SK-MEL-5 (cell line): Measurements from ENCODE around the gene LSP1. TPM values are rescaled to one million over a fixed set of nuclear protein-coding genes. Genes with fewer than 3 reads are reported as not detected.

Experiments used
- DNase-seq: peaks from one replicate; pipeline ENCODE4 v3.0.0-alpha.2; 2016; ENCODE audit warnings: low read depth, low spot score
- in situ Hi-C: cut with HindIII; loops from 2 replicates; pipeline ENCODE4 v1.10.0; 2016; ENCODE audit warnings: low sequenced_read_pairs, high pct_unique_total_duplicates, low pct_unique_long_range_greater_than_20kb
- total RNA-seq: library from RNA; depleted of rRNA; stranded (reverse); fragments of >200 nt; shearing (Covaris generic); gene quantifications from 2 replicates; pipeline ENCODE4 v1.2.3, GENCODE V29; 2014

Gene LSP1
- total RNA-seq, 1 experiment from 2014 or later, result not detected

DNA sequence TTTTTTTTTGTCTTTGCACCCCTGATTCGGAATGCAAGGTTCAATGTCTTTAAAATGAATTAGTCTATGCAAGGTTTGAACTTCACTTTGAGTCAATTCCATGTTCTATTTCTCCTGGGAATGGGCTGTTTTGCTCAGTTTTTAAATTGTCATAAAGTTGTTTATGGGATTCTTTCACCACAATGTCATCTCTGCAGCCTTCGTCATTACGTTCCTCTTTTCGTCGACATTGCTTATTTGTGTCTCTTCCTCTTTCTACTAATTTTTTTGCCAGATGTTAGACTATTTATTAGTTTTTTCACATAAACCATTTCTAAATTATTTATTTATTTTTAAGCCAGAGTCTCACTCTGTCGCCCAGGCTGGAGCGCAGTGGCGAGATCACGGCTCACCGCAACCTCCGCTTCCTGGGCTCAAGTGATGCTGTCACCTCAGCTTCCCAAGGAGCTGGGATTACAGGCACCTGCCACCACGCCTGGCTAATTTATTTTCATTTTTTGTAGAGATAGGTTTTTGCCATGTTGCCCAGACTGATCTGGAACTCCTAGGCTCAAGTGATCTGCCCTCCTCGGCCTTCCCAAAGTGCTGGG lies 59.5 kb downstream of the LSP1 start:
- in situ Hi-C loops, result no loop called here
- DNase-seq, result no peak

DNA sequence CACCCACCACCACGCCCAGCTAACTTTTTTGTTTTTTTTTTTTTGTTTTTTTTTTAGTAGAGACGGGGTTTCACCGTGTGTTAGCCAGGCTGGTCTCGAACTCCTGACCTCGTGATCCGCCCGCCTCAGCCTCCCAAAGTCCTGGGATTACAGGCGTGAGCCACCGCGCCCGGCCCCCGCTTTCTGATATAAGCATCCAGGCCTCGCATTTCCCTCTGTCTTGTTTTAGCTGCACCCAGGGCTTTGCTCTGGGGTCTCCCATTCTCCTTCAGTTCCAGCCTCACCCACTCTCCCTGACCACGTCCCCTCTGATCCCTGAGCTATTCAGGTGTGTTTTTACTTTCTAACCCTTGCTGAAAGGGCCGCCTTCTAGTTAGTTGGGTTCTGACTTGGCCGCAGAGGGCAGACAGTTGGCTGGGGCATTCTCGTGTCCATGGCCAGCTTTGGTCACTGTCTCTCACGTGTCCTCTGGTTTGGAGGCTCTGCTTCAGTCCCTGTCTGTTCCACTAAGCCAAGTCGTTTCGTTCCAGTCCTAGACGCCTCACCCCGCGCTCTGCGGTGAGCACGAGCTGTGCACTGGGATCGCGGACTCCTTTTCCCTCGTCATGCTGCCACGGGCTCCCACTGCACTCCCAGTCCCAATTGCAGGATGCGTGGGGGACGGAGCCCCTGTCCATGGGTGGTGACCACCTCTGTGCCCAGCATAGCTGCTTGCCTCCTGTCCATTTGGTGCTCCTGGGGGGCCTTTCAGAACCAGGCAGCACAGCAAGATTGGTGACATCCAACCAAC lies 60.6 kb downstream of the LSP1 start:
- in situ Hi-C loops, result no loop called here
- DNase-seq, result no peak

DNA sequence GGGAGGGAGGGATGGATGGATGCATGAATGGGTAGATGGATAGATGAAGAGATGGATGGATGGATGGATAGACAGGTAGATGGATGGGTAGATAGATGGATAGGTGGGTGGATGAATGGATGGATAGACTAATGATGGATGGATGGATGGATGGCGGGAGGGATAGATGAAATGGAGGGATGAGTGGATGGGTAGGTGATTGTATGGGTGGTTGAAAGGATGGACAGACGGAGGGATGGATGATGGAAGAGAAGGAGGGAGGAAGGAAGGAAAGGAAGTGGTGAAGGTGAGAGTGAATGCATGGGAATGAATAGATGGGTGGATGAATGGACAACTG lies 62.9 kb downstream of the LSP1 start:
- in situ Hi-C loops, result no loop called here
- DNase-seq, result no peak

DNA sequence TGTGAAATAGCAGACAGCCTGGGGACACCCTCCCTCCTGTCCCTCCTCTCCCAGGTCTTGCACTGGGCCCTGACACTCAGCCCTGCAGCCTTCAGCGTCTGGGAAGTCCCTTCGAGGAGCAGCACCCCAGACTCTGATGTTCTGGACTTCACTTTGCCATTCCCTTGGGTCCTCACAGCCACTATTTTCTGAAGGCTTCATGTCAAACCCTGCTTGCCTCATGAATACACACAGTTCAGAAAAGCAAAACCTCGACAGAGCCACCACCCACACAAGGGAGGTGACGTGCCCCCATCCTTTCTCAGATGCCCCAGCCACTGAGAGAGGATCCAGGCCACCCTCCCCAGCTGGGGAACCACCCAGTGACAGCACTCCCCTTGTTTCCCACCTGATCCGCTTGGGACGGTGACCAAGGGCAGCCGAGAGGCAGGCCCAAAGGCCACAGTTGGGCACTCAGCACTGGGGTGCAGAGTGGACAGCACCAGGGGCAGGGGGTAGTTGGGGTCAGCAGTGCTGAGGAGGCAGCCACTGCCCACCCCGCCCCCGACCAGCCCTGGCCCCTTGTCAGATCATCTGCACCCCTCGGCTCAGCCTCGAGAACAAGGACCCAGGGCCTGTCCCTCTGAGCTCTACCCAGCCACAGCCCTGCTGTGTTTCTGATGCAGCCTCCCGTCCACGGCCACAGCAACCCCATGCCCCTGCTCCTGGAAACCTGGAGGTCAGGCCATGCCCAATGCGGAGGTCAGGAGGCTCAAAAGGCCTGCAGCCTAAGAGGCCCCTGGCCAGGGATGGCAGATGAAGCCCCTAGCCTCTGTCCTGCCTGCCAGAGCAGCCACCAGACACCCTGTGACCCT lies 63.5 kb downstream of the LSP1 start:
- in situ Hi-C loops, result no loop called here
- no peak for DNase-seq

DNA sequence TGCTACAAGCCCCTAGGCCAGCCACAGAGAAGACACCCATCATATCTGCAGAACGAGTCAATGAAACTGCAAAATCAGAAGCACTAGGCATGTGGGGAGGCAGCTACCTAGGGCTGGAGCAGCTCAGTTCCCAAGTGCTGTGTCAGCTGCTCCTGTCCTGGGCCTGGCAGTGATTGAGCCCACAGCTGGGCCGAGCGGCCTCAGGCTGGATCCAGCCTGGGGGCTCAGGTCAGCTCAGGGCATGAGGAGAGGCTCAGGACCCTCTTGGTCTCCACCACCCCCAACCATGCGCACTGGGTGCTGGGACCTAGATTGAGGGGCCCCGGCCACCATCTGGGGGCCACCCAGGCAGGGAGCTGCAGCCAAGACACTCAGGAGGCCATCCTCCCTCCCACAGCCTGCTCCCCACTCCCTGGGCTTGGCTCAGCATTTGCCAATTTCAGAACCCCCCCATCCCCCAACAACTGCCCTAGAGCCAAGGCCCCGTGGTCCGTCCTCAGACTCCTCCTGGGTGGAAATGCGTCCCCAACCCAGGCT lies 64.2 kb downstream of the LSP1 start:
- DNase-seq, result no peak
- in situ Hi-C loops, result no loop called here

DNA sequence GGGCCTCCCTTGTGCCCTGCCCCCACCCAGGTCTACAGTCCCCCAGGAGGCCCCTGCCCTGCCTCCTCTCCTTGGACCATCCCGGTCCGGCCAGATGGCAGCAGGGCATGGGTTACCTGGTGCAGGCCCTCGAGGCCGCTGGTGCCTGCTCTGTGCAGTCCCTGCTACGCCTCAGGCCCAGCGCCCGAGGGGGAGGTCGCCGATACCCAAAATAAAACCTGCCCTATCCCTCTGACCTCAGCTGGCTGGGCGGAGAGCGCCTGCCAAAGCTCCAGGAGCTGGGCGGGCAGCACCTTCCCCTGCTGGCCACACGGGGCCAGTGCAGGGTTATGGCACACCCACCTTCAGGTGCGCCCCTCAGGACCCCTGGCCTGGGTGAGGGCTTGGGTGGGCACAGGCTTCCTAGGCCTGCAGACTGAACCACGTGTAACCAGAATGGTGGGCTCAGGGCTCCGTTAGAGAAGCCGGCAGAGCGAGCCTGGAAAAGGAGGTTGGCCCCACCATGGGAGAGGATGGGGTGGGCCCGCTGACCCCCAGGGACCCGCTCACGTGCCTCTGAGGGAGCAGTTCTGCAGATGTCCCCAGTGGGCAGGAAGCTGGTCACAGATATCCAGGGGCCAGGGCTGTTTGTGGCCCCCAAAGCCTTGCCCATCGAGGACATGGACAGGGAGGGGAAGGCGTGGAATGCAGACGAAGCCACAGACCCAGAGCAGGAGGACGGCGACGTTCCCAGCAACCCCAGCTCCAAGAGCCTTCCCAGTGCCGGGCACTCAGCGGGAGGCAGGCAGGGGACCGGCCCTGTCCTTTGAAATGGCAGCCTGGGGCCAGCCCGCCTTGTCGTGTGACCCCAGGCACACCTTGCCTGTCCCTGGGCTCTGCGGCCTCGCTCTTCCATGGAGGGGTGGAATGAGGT lies 64.9 kb downstream of the LSP1 start:
- in situ Hi-C loops, result no loop called here
- DNase-seq, result no peak

DNA sequence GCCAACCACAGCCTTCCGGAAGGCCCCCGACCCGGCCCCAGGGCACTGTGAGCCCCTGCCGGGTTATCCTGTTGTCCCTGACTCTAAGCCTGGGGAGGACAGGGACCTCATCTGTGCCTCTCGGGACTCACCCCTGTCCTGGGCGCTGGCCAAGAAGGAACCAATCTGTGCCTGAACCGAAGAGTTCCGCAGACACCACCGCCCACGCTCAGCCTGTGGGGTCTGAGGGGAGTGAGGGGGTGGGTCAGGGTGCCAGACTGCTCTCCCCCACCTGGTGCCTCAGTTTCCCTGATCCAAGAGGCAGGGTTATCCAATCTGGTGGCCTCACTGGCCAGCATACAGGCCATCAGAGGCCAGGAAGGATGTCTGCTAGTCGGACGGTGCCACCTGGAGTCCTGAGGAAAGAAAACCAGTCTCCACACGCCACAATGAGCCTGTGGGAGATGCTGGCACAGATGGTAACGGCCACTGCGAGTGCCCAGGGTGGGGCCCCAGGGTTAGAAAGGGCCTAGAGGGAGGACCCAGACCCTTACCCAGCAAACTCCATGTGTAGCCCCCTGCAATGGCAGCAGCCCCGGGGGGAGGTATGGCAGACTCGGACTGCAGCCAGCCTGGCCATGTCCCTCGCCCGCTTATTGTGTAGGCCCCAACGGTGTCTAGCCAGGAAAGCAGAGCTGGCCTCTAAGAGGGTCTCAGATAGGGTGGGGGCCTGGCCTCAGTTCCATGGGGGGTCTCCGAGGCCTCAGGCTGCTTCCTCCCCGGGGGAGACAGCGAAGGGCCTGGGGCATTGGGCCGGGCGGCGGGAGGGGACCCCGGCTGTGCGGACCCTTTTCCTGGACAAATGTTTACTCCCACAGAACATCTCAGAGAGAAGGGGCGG lies 65.8 kb downstream of the LSP1 start:
- DNase-seq, result no peak

DNA sequence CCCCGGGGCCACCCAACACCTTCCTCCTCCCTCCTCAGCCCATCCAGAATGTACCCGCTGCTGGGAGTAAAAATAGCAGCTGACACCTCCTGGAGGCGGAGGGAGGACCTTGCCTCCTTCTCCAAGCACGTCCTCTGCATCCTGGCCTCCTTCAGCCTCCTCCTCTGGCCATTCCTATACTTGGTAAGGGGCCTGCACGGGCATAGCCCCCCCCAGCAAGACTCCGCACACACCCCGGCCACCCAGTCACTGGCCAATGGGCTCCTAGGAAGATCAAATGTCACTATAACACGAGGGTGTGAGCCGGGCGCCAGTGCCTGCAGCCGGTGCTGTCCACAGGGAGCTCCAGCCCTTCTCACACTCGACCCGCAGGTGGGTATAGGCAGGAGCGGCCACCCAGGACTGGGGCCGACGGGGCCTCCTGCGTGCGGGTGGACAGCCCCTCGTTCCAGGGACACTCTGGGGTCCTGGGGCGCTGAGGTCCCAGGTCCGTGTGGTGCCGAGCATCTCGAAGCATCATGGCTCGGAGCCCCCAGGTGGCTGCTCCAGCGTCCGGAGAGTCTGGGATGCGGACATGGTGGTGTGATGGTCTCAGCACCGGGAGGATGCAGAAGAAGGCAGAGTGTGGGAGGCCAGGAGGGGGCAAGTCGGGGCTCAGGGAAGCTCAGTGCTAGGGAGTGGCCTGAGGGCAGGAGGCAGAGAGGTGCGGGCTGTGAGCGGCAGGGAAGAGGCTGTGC lies 66.7 kb downstream of the LSP1 start, which contains the start of gene TNNT3:
TNNT3 (plus strand) TSS at position 313 of the 737 bp plus-strand sequence. CDS start 3,172 bp downstream, outside the sequence.
- in situ Hi-C loops, result no loop called here

More for the DNA sequence above, 65.8 kb downstream of the LSP1 start:
- in situ Hi-C loops, result no loop called here

DNA sequence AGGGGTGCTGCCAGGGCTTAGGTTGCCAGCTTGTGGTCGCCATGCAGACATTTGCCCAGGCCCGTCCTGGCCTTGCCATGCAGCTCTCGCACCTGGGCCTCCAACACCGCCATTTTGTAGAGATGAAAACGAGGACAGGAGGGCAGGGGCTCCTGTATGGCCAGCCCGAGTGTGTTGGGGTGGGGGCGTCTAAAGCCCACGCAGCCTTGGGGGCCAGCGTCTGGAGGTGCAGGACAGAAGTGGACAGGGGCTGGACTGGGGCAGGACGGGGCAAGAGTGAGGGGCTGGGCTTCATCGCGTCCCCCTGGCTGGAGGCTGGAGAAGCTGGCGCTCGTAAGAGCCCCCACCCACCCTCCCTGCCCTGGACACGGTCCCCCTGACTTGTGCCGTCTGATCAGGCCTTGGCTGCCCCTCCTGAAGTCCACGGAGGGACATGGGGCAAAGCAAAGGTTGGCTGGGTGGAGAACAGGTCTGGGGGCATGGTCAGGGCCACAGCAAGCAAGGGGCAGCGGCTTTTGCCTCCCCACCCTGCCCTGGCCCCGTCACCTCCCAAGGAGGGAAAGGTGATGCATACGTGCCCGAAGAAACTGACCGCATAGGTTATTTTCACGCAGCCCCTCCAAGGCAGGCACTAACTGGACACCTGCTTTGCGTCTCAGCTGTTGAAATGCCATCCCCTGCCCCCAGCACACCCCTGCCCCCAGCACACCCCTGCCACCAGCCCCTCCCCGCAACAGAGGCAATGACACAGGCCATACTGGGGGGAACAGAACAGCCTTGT lies 67.4 kb downstream of the LSP1 start:
- no peak for DNase-seq
- in situ Hi-C loops, result no loop called here

More for the DNA sequence above, 66.7 kb downstream of the LSP1 start, which contains the start of gene TNNT3:
- DNase-seq, result no peak

DNA sequence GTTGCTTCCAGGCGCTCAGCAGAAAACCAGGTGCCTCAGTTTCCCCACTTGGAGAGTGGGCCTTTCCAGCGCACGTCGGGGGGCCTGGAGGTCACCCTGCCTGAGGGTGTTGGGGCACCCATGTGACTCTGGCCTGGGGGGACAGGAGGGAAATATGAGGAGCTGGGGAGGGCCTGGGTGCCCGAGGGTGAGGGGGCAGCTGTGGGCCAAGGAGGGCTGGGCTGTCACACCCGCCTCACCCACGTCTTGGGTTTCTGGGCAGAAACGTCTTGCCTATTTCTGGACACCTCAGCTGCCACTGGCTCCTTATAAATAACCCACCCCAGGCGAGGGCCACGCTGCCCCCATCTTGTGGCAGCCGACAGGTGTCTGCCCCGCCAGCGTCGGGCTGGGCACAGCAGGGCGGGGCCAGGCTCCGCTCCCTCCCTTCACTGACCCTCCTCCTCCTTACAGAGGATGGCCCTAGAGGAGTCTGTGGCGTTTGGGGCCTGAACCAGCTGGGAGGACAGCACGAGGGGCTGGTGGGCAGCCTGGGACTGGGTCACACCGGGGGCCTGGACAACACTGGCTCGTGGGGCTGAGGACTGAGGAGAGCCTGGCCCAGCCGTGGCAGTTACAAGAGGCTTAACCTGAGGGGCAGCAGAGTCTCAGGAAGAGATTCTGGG lies 68.2 kb downstream of the LSP1 start:
- in situ Hi-C loops, result no loop called here
- no peak for DNase-seq

DNA sequence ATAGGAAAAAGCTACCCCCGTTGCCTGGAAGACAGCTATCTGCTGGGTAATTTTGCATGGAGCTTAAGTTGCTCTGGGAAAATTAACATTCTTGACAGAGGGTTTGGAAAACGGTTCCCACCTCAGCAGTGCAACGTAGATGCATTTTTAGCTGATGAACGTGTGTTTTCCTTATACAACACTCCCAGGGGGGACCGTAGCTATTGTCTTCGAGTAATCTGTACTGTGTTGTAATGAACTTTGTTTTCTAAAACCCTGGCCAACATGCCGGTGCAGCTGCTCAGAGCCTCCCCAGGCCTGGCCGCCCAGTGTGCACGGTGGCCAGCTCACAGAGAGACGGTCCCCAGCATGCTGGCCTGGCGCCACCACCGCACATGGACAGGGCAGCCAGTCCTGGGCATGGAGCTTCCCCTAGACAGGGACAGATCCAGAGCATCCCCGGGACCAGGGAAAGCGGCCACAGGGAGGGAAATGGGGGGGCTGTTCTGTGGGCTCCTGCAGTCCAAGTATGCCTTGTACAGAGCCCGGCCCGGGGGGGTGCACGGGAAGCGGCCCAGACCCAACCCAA lies 68.8 kb downstream of the LSP1 start:
- in situ Hi-C loops, result no loop called here
- DNase-seq, result no peak

DNA sequence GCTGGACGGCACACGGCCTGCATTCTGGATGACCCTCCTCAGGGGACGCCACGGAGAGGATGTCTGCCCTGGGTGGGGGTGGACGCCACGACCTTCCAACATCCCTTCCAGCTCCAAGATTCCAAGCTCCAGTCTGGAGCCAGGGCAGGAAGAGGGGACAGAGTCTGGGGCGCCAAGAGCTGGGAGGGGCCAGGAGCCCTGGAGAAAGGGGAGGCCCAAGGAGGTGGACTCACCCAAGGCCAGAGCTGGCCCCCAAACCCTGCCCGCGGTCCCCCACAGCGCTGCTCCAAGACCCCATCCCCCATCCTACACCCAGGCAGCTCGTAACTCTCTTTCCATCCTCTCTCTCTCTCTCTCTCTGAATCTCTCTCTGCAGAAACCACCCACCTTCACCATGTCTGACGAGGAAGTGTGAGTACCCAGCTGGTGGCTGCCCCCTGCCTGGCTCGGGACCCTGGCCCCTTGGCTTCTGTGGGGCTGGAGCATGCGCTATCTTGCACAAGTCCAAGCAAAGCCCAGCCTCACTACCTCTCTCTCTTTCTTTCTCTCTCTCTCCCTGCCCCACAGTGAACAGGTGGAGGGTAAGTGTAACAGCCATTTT lies 69.7 kb downstream of the LSP1 start:
- DNase-seq, result no peak
- in situ Hi-C loops, result no loop called here

DNA sequence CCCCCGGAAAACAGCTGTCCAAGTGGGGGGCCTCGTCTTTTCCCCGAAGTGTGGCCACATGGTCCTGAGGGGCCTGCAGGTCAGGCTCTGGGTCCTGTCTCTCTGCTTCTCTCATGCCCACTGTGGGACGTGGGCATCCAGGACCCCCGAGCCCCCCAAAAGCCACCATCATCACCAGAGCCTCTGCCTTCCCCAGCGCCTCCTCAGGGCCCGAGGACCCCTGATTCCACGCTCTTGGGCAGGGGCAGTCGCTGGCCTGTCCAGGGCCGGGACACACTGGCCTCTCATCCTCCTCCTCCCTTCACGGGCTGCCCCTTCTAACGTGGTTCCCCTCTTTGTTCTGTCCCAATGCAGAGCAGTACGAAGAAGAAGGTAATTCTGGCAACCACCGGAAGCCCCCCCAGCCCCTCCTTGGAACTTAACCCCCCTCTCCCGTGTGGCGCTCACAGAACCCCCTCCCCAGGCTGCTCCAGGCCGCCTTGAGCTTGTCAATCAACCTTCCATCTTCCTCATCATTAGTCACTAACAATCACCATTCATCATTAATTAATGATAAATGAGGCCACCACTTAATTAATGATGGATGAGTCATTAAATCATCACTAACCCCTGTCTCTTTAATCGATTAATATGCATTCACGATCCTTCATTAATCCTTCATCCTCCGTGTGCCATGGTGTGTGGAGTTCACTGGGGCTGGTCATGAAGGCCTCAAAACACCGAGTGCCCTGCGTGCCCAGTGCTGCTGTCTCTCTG lies 70.5 kb downstream of the LSP1 start:
- in situ Hi-C loops, result no loop called here
- no peak for DNase-seq
